ENCODE measurements around the gene CD74.

The CD74 gene

GRCh38 chr5:150397782-150398721, 14.7 kb downstream of the CD74 start:
- DNase-seq, result no peak

- peak in 1 of 51 donors; percentile 3 for DNase-seq
Observed at GRCh38 chr5:150397146-150397781, 15.4 kb downstream of the CD74 start.

- no peak for DNase-seq
Observed at GRCh38 chr5:150396267-150396666, 16.4 kb downstream of the CD74 start.

- no peak for DNase-seq
Observed at GRCh38 chr5:150395688-150395975, 17.1 kb downstream of the CD74 start.

- DNase-seq, result peak in 1 of 51 donors; percentile 50
Observed at GRCh38 chr5:150394912-150395687, 17.6 kb downstream of the CD74 start.

- no peak for DNase-seq
Observed at GRCh38 chr5:150394131-150394530, 18.6 kb downstream of the CD74 start.

GRCh38 chr5:150393096-150393645, 19.5 kb downstream of the CD74 start:
- no peak for DNase-seq

- DNase-seq, result no peak
Observed at GRCh38 chr5:150392680-150393079, 20.0 kb downstream of the CD74 start.

- no peak for DNase-seq
Observed at GRCh38 chr5:150391986-150392385, 20.7 kb downstream of the CD74 start.

GRCh38 chr5:150391064-150391834, 21.5 kb downstream of the CD74 start:
- DNase-seq, result no peak

GRCh38 chr5:150389531-150390266, 23.0 kb downstream of the CD74 start:
- DNase-seq, result no peak

GRCh38 chr5:150386024-150386855, 26.5 kb downstream of the CD74 start:
- no peak for DNase-seq

- DNase-seq, result no peak
Observed at GRCh38 chr5:150384701-150385100, 28.0 kb downstream of the CD74 start.

- no peak for DNase-seq
Observed at GRCh38 chr5:150377964-150378694, 34.6 kb downstream of the CD74 start.

- DNase-seq, result no peak
Observed at GRCh38 chr5:150376799-150377771, 35.6 kb downstream of the CD74 start.

- no peak for DNase-seq
Observed at GRCh38 chr5:150374651-150375050, 38.1 kb downstream of the CD74 start.

GRCh38 chr5:150372639-150373038, 40.1 kb downstream of the CD74 start:
- DNase-seq, result no peak

GRCh38 chr5:150368526-150368925, 44.2 kb downstream of the CD74 start:
- DNase-seq, result no peak

Data from hypothalamus (tissue), 51 donors.